Breast epithelium (tissue), 4 donors: ENCODE data around the gene GLI3. TPM values are rescaled to one million over a fixed set of nuclear protein-coding genes. Genes with fewer than 3 reads are reported as not detected.

Experiments used
- DNase-seq, 2 donors: peaks; one replicate each; pipeline ENCODE4 v3.0.0-alpha.2; 2019; ENCODE audit warnings: low spot score in 2 of 2
- H3K27ac ChIP-seq, 2 donors: fragments of 200-600 bp; sonication (generic) in 1 of 2; one replicate each; pipeline ENCODE4 v1.5.1; 2016 to 2019; ENCODE audit warnings: mild to moderate bottlenecking in 1 of 2
- H3K27me3 ChIP-seq, 2 donors: fragments of 200-600 bp; sonication (generic) in 1 of 2; one replicate each; pipeline versions ENCODE4 v1.5.1 to v1.6.0; 2017 to 2019; ENCODE audit warnings: control low read depth in 1 of 2, mild to moderate bottlenecking in 1 of 2
- H3K36me3 ChIP-seq: fragments of 200-600 bp; one replicate; pipeline ENCODE4 v1.5.1; 2019
- H3K4me1 ChIP-seq, 2 donors: fragments of 200-600 bp; sonication (generic); one replicate each; pipeline ENCODE4 v1.5.1; 2016 to 2019; ENCODE audit warnings: control low read depth in 1 of 2
- H3K4me3 ChIP-seq, 3 donors: fragments of 200-600 bp; sonication (generic); 1 replicate in 2 of 3; 2 replicates in 1 of 3; pipeline ENCODE4 v1.5.1; 2016 to 2019; ENCODE audit warnings: mild to moderate bottlenecking in 3 of 3, moderate library complexity in 2 of 3
- H3K9me3 ChIP-seq, 2 donors: fragments of 200-600 bp; sonication (generic) in 1 of 2; one replicate each; pipeline ENCODE4 v1.5.1; 2016 to 2019; ENCODE audit warnings: control low read depth in 1 of 2
- POLR2A ChIP-seq: fragments of 450-650 bp; IDR thresholded peaks from one replicate; pipeline ENCODE4 v1.6.1; 2016; ENCODE audit warnings: antibody characterized with exemption, mild to moderate bottlenecking, moderate library complexity
- POLR2AphosphoS5 ChIP-seq, 3 donors: sonication (generic); formaldehyde crosslinking; IDR thresholded peaks; one replicate each; pipeline ENCODE4 v1.6.1; 2017; ENCODE audit warnings: antibody characterized with exemption in 3 of 3
- intact Hi-C: fragments of 100-400 bp; cut with DNase I; formaldehyde crosslinking; loops from one replicate; pipeline ENCODE4 v1.15.1; 2023; ENCODE audit warnings: low total_unique reads
- total RNA-seq, 3 donors: library from RNA; depleted of rRNA; stranded (reverse); fragments of >200 nt; gene quantifications; one replicate each; pipeline ENCODE4 v1.1.0, GENCODE V29; 2016
- TF ChIP-seq, protein P1 (sequence below), 3 donors: fragments of 450-650 bp; IDR thresholded peaks; one replicate each; pipeline ENCODE4 v1.5.1; 2016 to 2017; ENCODE audit warnings: antibody characterized with exemption in 3 of 3, mild to moderate bottlenecking in 3 of 3, moderate library complexity in 3 of 3

GLI3 gene
- total RNA-seq, 3 donors from 2014 or later, result 10.2 to 29.9 (median 22.6) TPM

GRCh38 chr7:42236266-42236975, 588 bp downstream of the GLI3 start:
- H3K4me1 ChIP-seq, result no peaks in the 10 kb centered on the region
- intact Hi-C loops, result no loop called here
- DNase-seq, result peak in 1 of 2 donors; percentile 24
- peak overlapping the region; percentile 76 to 97 (median 82) for H3K4me3 ChIP-seq
- peak in 2 of 3 donors; percentile 49 to 50 for TF ChIP-seq POLR2AphosphoS5 (IDR thresholded peaks at IDR 0.05)
- TF ChIP-seq, protein P1, sequence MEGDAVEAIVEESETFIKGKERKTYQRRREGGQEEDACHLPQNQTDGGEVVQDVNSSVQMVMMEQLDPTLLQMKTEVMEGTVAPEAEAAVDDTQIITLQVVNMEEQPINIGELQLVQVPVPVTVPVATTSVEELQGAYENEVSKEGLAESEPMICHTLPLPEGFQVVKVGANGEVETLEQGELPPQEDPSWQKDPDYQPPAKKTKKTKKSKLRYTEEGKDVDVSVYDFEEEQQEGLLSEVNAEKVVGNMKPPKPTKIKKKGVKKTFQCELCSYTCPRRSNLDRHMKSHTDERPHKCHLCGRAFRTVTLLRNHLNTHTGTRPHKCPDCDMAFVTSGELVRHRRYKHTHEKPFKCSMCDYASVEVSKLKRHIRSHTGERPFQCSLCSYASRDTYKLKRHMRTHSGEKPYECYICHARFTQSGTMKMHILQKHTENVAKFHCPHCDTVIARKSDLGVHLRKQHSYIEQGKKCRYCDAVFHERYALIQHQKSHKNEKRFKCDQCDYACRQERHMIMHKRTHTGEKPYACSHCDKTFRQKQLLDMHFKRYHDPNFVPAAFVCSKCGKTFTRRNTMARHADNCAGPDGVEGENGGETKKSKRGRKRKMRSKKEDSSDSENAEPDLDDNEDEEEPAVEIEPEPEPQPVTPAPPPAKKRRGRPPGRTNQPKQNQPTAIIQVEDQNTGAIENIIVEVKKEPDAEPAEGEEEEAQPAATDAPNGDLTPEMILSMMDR (IDR thresholded peaks at IDR 0.05), result no peak
- H3K27me3 ChIP-seq, result peaks cover 0 to 7% of the 10 kb centered on the region in 2 donors
- H3K27ac ChIP-seq, result peak overlapping the region; percentile 94 to 98
- no peaks in the 10 kb centered on the region for H3K36me3 ChIP-seq
- H3K9me3 ChIP-seq, result no peaks in the 10 kb centered on the region

- H3K36me3 ChIP-seq, result no peaks in the 10 kb centered on the region
- H3K4me3 ChIP-seq, result peak overlapping the region; percentile 76 to 97 (median 82)
- H3K27ac ChIP-seq, result peak overlapping the region; percentile 94 to 98
- no peak for DNase-seq
- H3K9me3 ChIP-seq, result no peaks in the 10 kb centered on the region
- TF ChIP-seq, protein P1 (IDR thresholded peaks at IDR 0.05), result no peak
- TF ChIP-seq POLR2A (no peak), POLR2AphosphoS5 (IDR thresholded peaks at IDR 0.05) (no peak)
- intact Hi-C loops, result no loop called here
- H3K4me1 ChIP-seq, result no peaks in the 10 kb centered on the region
- H3K27me3 ChIP-seq, result peaks cover 0 to 7% of the 10 kb centered on the region in 2 donors
Measured at GRCh38 chr7:42235741-42236161, 1.3 kb downstream of the GLI3 start.

DNA sequence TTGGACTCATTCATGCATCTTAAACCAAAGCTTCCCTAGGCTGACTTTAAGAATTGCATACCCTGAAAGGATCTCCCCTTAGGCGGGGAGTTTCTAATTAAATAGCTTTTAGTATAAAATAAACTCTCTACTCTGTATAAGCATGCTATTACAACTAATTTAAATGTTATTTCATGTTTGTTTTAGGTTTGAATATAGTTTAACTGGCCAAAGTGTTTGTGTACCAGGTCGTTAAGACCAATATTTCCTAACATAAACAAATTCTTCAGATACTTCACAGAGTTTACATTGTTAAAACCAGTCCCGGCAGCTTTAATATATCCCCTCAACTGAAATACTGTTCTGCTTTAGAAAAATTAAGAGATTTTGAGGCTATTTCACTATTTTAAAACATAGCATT, 2.3 kb downstream of the GLI3 start:
- H3K9me3 ChIP-seq, result no peaks in the 10 kb centered on the region
- TF ChIP-seq POLR2AphosphoS5 (IDR thresholded peaks at IDR 0.05) (no peak), POLR2A (no peak)
- TF ChIP-seq, protein P1 (IDR thresholded peaks at IDR 0.05), result no peak
- intact Hi-C loops, result no loop called here
- H3K27me3 ChIP-seq, result peaks cover 0 to 7% of the 10 kb centered on the region in 2 donors
- no peak for DNase-seq
- no peaks in the 10 kb centered on the region for H3K4me1 ChIP-seq
- peak overlapping the region; percentile 94 to 98 for H3K27ac ChIP-seq
- H3K4me3 ChIP-seq, result peak overlapping the region in 2 of 3 donors; percentile 76 to 97
- H3K36me3 ChIP-seq, result no peaks in the 10 kb centered on the region

- TF ChIP-seq POLR2AphosphoS5 (IDR thresholded peaks at IDR 0.05) (no peak), POLR2A (no peak)
- TF ChIP-seq, protein P1 (IDR thresholded peaks at IDR 0.05), result no peak
- Histone ChIP-seq H3K27me3 (peaks cover 0 to 7% of the 10 kb centered on the region in 2 donors), H3K4me3 (peak overlapping the region in 2 of 3 donors; percentile 76 to 97), H3K36me3 (no peaks in the 10 kb centered on the region), H3K27ac (peak overlapping the region; percentile 9 to 34), H3K9me3 (no peaks in the 10 kb centered on the region), H3K4me1 (no peaks in the 10 kb centered on the region)
- intact Hi-C loops, result no loop called here
- DNase-seq, result no peak
Measured at GRCh38 chr7:42233695-42234331, 3.2 kb downstream of the GLI3 start.

GRCh38 chr7:42233171-42233570, 3.8 kb downstream of the GLI3 start:
- peak overlapping the region in 2 of 3 donors; percentile 20 to 76 for H3K4me3 ChIP-seq
- H3K27me3 ChIP-seq, result peaks cover 0 to 11% of the 10 kb centered on the region in 2 donors
- H3K9me3 ChIP-seq, result no peaks in the 10 kb centered on the region
- H3K36me3 ChIP-seq, result no peaks in the 10 kb centered on the region
- peaks cover 0 to 3% of the 10 kb centered on the region in 2 donors for H3K4me1 ChIP-seq
- H3K27ac ChIP-seq, result peak overlapping the region in 1 of 2 donors; percentile 11
- DNase-seq, result no peak
- intact Hi-C loops, result no loop called here
- TF ChIP-seq, protein P1 (IDR thresholded peaks at IDR 0.05), result no peak
- no peak for TF ChIP-seq POLR2A
- no peak for TF ChIP-seq POLR2AphosphoS5 (IDR thresholded peaks at IDR 0.05)
